ENCODE measurements around the gene TBX15.

TBX15 gene

GRCh38 chr1:118993700-118994026, 5.5 kb upstream of the TBX15 start:
- Histone ChIP-seq H3K9ac (ENCODE audit: low read length) (no peak overlapping the region), H2BK5ac (ENCODE audit: low read depth, low read length, poor library complexity, severe bottlenecking) (no peak overlapping the region), H3K14ac (ENCODE audit: low read length in 2 of 2) (no peak overlapping the region), H3K9me3 (ENCODE audit: control insufficient read depth, low read length) (no peaks in the 10 kb centered on the region), H2AK5ac (ENCODE audit: low read length, severe bottlenecking) (no peak overlapping the region), H4K91ac (ENCODE audit: low read length) (no peak overlapping the region), H3K4ac (ENCODE audit: low read depth in 1 of 2, low read length in 2 of 2) (no peak overlapping the region), H2BK120ac (ENCODE audit: low read depth, low read length) (no peak overlapping the region), H2BK12ac (ENCODE audit: low read length in 2 of 2) (no peak overlapping the region), H3K36me3 (ENCODE audit: control insufficient read depth in 1 of 2, insufficient read depth in 2 of 2, low read depth in 1 of 2, low read length in 2 of 2) (no peaks in the 10 kb centered on the region), H3K27me3 (ENCODE audit: control insufficient read depth in 1 of 2, insufficient read depth in 1 of 2, low read length in 2 of 2) (peaks cover 0 to 25% of the 10 kb centered on the region in 2 experiments), H3K27ac (ENCODE audit: low read length, poor library complexity, severe bottlenecking) (no peak overlapping the region), H3K18ac (ENCODE audit: low read depth in 1 of 2, low read length in 2 of 2) (no peak overlapping the region), H3K79me1 (replicated peaks; ENCODE audit: low read length, poor library complexity, severe bottlenecking) (peaks cover 3% of the 10 kb centered on the region), H4K8ac (ENCODE audit: low read length) (no peak overlapping the region), H3K4me2 (ENCODE audit: low read length, poor library complexity, severe bottlenecking) (no peak overlapping the region), H3K4me1 (ENCODE audit: control insufficient read depth, insufficient read depth, low read depth, low read length) (peaks cover 6% of the 10 kb centered on the region), H3K23ac (ENCODE audit: low read length in 2 of 2) (no peak overlapping the region), H3K4me3 (ENCODE audit: insufficient read depth in 1 of 2, low read depth in 1 of 2, low read length in 2 of 2) (no peak overlapping the region), H2AFZ (ENCODE audit: low read depth, low read length) (no peak overlapping the region), H2BK15ac (ENCODE audit: low read depth, poor library complexity, severe bottlenecking) (no peak overlapping the region)
- DNase-seq = no peak
- 29% methylated on average over 9 of the region's 9 CpGs for WGBS

DNA sequence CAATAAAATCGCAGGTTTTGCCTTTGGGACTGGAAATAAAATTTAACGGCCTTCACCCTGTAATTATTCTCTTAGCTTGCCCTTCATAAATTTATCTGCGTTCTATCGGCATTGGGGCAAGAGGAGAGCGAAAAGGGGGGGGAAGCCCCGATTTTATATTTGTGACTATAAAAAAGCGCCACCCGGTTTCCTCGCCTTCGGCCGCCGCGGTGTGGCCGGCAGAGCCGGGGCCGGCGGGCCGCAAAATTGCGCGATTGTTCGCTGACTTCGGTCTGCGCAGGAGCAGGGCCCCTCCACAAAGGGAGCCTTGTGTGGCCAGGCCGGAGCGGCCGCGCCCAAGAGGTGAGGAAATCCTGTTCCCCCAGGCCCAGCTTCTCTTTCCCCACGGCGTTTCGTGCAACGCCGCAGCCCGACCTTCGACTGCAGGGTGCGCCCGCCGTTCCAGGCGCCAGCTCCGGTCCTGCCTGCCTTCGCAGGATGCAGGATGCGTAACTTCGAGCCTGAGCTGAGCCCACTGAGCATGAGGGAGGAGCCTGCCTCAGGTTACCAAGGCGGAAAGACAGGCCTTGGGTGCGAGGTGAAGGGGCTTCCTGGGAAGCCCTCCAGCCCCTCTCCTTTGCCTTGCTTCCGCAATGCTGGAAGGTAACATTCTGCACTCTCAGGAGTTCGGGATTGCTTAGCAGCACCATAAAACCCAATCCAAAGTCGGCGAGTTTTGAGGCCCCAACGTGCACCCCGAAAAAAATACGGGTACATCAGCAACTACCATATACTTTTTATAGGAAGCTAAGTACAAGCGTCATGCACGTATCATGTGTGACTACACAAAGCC, 4.9 kb upstream of the TBX15 start:
- Histone ChIP-seq H4K91ac (ENCODE audit: low read length) (no peak overlapping the region), H4K8ac (ENCODE audit: low read length) (no peak overlapping the region), H3K23ac (ENCODE audit: low read length in 2 of 2) (no peak overlapping the region), H2BK5ac (ENCODE audit: low read depth, low read length, poor library complexity, severe bottlenecking) (no peak overlapping the region), H2BK15ac (ENCODE audit: low read depth, poor library complexity, severe bottlenecking) (no peak overlapping the region), H3K4ac (ENCODE audit: low read depth in 1 of 2, low read length in 2 of 2) (no peak overlapping the region), H3K14ac (ENCODE audit: low read length in 2 of 2) (no peak overlapping the region), H3K9ac (ENCODE audit: low read length) (no peak overlapping the region), H2AFZ (ENCODE audit: low read depth, low read length) (no peak overlapping the region), H3K4me2 (ENCODE audit: low read length, poor library complexity, severe bottlenecking) (no peak overlapping the region), H3K36me3 (ENCODE audit: control insufficient read depth in 1 of 2, insufficient read depth in 2 of 2, low read depth in 1 of 2, low read length in 2 of 2) (no peaks in the 10 kb centered on the region), H3K79me1 (replicated peaks; ENCODE audit: low read length, poor library complexity, severe bottlenecking) (peaks cover 3% of the 10 kb centered on the region), H3K27ac (ENCODE audit: low read length, poor library complexity, severe bottlenecking) (no peak overlapping the region), H3K27me3 (ENCODE audit: control insufficient read depth in 1 of 2, insufficient read depth in 1 of 2, low read length in 2 of 2) (peaks cover 0 to 20% of the 10 kb centered on the region in 2 experiments), H3K4me3 (ENCODE audit: insufficient read depth in 1 of 2, low read depth in 1 of 2, low read length in 2 of 2) (no peak overlapping the region), H2BK120ac (ENCODE audit: low read depth, low read length) (no peak overlapping the region), H2AK5ac (ENCODE audit: low read length, severe bottlenecking) (no peak overlapping the region), H3K4me1 (ENCODE audit: control insufficient read depth, insufficient read depth, low read depth, low read length) (peaks cover 6% of the 10 kb centered on the region), H3K18ac (ENCODE audit: low read depth in 1 of 2, low read length in 2 of 2) (no peak overlapping the region), H3K9me3 (ENCODE audit: control insufficient read depth, low read length) (no peaks in the 10 kb centered on the region), H2BK12ac (ENCODE audit: low read length in 2 of 2) (no peak overlapping the region)
- 5% methylated on average over 51 of the region's 53 CpGs for WGBS
- no peak for DNase-seq

DNA sequence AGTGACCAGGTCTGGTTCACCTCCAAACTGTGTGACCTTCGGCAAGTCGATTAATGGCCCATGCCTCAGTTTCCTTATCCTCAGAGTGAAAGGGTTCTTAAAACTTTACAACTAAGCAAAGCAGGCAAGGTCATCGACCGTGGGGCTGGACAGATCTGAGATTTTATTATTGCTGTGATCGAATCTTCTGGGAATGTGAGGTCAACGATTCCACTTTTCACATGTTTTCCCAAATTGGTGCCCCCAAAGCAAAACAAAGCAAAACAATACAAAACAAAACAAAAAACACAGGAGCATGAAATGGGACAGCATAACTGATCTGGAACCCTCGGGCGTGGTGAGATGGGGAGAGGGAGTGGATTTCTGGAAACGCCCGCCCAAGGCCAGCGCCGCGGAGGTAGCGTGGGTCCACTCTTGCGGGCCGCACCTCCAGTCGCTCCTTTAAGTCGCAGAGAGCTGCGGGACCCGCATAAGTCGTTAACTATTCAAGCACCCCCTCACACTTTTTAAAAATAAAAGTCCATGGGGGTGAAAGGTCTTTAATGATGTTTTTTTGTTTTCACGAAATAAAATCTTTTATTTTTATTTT, 4.2 kb upstream of the TBX15 start:
- Histone ChIP-seq H2AFZ (ENCODE audit: low read depth, low read length) (no peak overlapping the region), H3K4me2 (ENCODE audit: low read length, poor library complexity, severe bottlenecking) (no peak overlapping the region), H3K14ac (ENCODE audit: low read length in 2 of 2) (no peak overlapping the region), H3K36me3 (ENCODE audit: control insufficient read depth in 1 of 2, insufficient read depth in 2 of 2, low read depth in 1 of 2, low read length in 2 of 2) (no peaks in the 10 kb centered on the region), H2AK5ac (ENCODE audit: low read length, severe bottlenecking) (no peak overlapping the region), H3K79me1 (replicated peaks; ENCODE audit: low read length, poor library complexity, severe bottlenecking) (peaks cover 2% of the 10 kb centered on the region), H2BK12ac (ENCODE audit: low read length in 2 of 2) (no peak overlapping the region), H3K18ac (ENCODE audit: low read depth in 1 of 2, low read length in 2 of 2) (no peak overlapping the region), H3K23ac (ENCODE audit: low read length in 2 of 2) (no peak overlapping the region), H3K27ac (ENCODE audit: low read length, poor library complexity, severe bottlenecking) (no peak overlapping the region), H3K9me3 (ENCODE audit: control insufficient read depth, low read length) (no peaks in the 10 kb centered on the region), H2BK15ac (ENCODE audit: low read depth, poor library complexity, severe bottlenecking) (no peak overlapping the region), H3K4ac (ENCODE audit: low read depth in 1 of 2, low read length in 2 of 2) (no peak overlapping the region), H3K9ac (ENCODE audit: low read length) (no peak overlapping the region), H4K91ac (ENCODE audit: low read length) (no peak overlapping the region), H4K8ac (ENCODE audit: low read length) (no peak overlapping the region), H2BK120ac (ENCODE audit: low read depth, low read length) (no peak overlapping the region), H3K4me1 (ENCODE audit: control insufficient read depth, insufficient read depth, low read depth, low read length) (peaks cover 6% of the 10 kb centered on the region), H3K4me3 (ENCODE audit: insufficient read depth in 1 of 2, low read depth in 1 of 2, low read length in 2 of 2) (no peak overlapping the region), H3K27me3 (ENCODE audit: control insufficient read depth in 1 of 2, insufficient read depth in 1 of 2, low read length in 2 of 2) (peaks cover 0 to 16% of the 10 kb centered on the region in 2 experiments), H2BK5ac (ENCODE audit: low read depth, low read length, poor library complexity, severe bottlenecking) (no peak overlapping the region)
- no peak for DNase-seq
- 35% methylated on average over 10 of the region's 22 CpGs for WGBS

DNA sequence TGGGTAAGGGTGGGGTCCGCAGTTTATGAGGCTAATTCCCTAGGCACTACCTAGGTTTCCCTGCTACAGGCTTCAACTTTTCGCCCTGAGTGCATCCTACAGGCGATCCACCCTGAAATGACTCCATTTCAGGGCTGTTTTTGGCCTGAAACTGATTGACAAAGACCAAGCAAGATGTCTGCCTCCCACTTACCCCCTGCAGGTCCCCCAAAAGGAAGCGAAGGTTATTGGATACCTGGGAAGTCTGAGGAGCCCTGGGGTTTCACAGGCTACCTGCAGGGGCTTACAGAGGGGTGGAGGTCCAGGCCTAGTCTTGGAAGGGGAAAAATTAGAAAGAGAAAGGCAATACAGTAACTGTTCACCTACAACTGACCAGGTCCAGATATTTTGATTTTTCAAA, 3.3 kb upstream of the TBX15 start:
- Histone ChIP-seq H3K27ac (ENCODE audit: low read length, poor library complexity, severe bottlenecking) (no peak overlapping the region), H2AFZ (ENCODE audit: low read depth, low read length) (no peak overlapping the region), H4K8ac (ENCODE audit: low read length) (no peak overlapping the region), H3K9me3 (ENCODE audit: control insufficient read depth, low read length) (no peaks in the 10 kb centered on the region), H3K14ac (ENCODE audit: low read length in 2 of 2) (no peak overlapping the region), H3K27me3 (ENCODE audit: control insufficient read depth in 1 of 2, insufficient read depth in 1 of 2, low read length in 2 of 2) (peaks cover 0 to 8% of the 10 kb centered on the region in 2 experiments), H3K18ac (ENCODE audit: low read depth in 1 of 2, low read length in 2 of 2) (no peak overlapping the region), H3K23ac (ENCODE audit: low read length in 2 of 2) (no peak overlapping the region), H4K91ac (ENCODE audit: low read length) (no peak overlapping the region), H2BK120ac (ENCODE audit: low read depth, low read length) (no peak overlapping the region), H3K4me3 (ENCODE audit: insufficient read depth in 1 of 2, low read depth in 1 of 2, low read length in 2 of 2) (no peak overlapping the region), H3K36me3 (ENCODE audit: control insufficient read depth in 1 of 2, insufficient read depth in 2 of 2, low read depth in 1 of 2, low read length in 2 of 2) (no peaks in the 10 kb centered on the region), H2BK5ac (ENCODE audit: low read depth, low read length, poor library complexity, severe bottlenecking) (no peak overlapping the region), H3K4me2 (ENCODE audit: low read length, poor library complexity, severe bottlenecking) (no peak overlapping the region), H3K9ac (ENCODE audit: low read length) (no peak overlapping the region), H2BK12ac (ENCODE audit: low read length in 2 of 2) (no peak overlapping the region), H3K4me1 (ENCODE audit: control insufficient read depth, insufficient read depth, low read depth, low read length) (peaks cover 6% of the 10 kb centered on the region), H2BK15ac (ENCODE audit: low read depth, poor library complexity, severe bottlenecking) (no peak overlapping the region), H3K4ac (ENCODE audit: low read depth in 1 of 2, low read length in 2 of 2) (no peak overlapping the region), H2AK5ac (ENCODE audit: low read length, severe bottlenecking) (no peak overlapping the region), H3K79me1 (replicated peaks; ENCODE audit: low read length, poor library complexity, severe bottlenecking) (peaks cover 2% of the 10 kb centered on the region)
- DNase-seq = no peak
- 23% methylated on average over 3 of the region's 4 CpGs for WGBS
